Spinal cord (tissue), 10 donors: ENCODE measurements around the gene OLIG1. TPM values are rescaled to one million over a fixed set of nuclear protein-coding genes. Genes with fewer than 3 reads are reported as not detected.

Experiments used
- DNase-seq, 6 donors: peaks; one replicate each; pipeline versions ENCODE4 v3.0.0 to v3.0.0-alpha.2; 2013 to 2015; ENCODE audit warnings: low spot score in 6 of 6, low read depth in 4 of 6
- H3K27ac ChIP-seq: one replicate; pipeline ENCODE4 v1.5.1; 2013; ENCODE audit warnings: low read depth, low read length, control low read depth
- H3K27me3 ChIP-seq: one replicate; pipeline ENCODE4 v1.6.1; 2013; ENCODE audit warnings: low read length; ENCODE audit not compliant: control insufficient read depth, insufficient read depth
- H3K36me3 ChIP-seq: one replicate; pipeline ENCODE4 v1.6.1; 2013; ENCODE audit warnings: low read length; ENCODE audit not compliant: control insufficient read depth, insufficient read depth
- H3K4me1 ChIP-seq: one replicate; pipeline ENCODE4 v1.6.1; 2013; ENCODE audit warnings: low read length; ENCODE audit not compliant: control insufficient read depth, insufficient read depth
- H3K4me3 ChIP-seq: one replicate; pipeline ENCODE4 v1.5.1; 2013; ENCODE audit warnings: low read depth, low read length, control low read depth
- H3K9me3 ChIP-seq: one replicate; pipeline ENCODE4 v1.6.1; 2013; ENCODE audit warnings: low read length; ENCODE audit not compliant: control insufficient read depth, insufficient read depth
- WGBS: methylation state at CpG from one replicate; pipeline ENCODE4 v1.1.5; 2013; ENCODE audit warnings: missing lambda C conversion rate; ENCODE audit not compliant: insufficient coverage; 5-methylcytosine and 5-hydroxymethylcytosine counted together
- polyA plus RNA-seq, 2 donors: library from polyadenylated mRNA; unstranded; fragments of 120-200 nt; gene quantifications; one replicate each; pipeline ENCODE4 v1.2.1, GENCODE V29; 2013; ENCODE audit not compliant: insufficient read length in 2 of 2
- total RNA-seq, 2 donors: library from RNA; depleted of rRNA in 1 of 2; stranded (reverse); fragments of 120-200 nt in 1 of 2; fragments of >200 nt in 1 of 2; gene quantifications; one replicate each; pipeline versions ENCODE4 v1.2.3 to v1.2.4, GENCODE V29; 2013 to 2014
- donor health status: healthy.

OLIG1 gene
- total and polyA plus RNA-seq, 4 donors = 27.5 to 405 (median 176) TPM

DNA sequence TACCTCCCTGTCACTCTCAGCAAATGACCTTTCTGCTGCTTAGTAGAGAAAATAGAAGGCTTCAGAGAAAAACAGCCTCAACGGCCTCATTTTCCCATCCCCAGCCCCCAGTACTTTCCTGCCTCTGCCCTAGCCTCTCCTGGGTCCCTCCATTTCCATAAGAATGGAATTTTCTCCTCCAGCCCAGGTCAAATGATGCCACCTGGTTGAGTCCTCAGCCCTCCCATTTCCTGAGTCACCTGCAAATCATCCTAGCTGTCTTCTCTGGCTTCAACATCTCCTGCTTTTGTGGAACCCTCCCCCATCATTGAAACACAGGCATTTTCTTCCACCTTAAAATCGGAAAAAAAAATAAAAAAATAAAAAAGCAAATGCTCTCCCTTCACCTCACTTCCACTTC, 35.1 kb downstream of the OLIG1 start:
- DNase-seq = no peak
- 25% methylated on average over 2 of the region's 2 CpGs for WGBS
- H3K27me3 ChIP-seq = peaks cover 67% of the 10 kb centered on the region

DNA sequence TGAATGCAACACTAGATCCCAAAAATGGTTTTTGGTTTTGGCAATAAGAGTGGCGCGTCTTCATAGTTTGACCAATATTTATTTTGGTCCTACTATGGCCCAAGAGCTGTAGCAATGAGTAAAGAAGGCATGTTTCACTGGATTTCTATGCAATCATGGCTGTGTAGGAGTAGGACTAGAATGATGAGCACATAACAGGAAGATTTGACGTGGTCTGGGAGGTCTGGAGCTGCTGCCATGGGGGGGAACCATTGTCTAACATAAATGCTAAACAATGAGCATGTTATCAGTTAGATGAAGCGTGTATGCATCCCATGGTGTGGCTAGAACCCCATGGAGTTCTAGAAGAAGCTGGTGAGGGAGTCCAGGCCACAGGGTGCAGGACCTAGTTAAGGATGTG, 38.3 kb downstream of the OLIG1 start:
- Histone ChIP-seq H3K9me3 (no peaks in the 10 kb centered on the region), H3K27me3 (peaks cover 79% of the 10 kb centered on the region), H3K4me3 (no peak overlapping the region), H3K36me3 (no peaks in the 10 kb centered on the region), H3K4me1 (peaks cover 35% of the 10 kb centered on the region), H3K27ac (no peak overlapping the region)
- WGBS = 84% methylated on average over 4 of the region's 4 CpGs
- DNase-seq = no peak

More for the DNA sequence above, 35.1 kb downstream of the OLIG1 start:
- no peak overlapping the region for H3K27ac ChIP-seq
- H3K4me3 ChIP-seq = no peak overlapping the region
- H3K36me3 ChIP-seq = no peaks in the 10 kb centered on the region
- no peaks in the 10 kb centered on the region for H3K9me3 ChIP-seq
- peaks cover 25% of the 10 kb centered on the region for H3K4me1 ChIP-seq

DNA sequence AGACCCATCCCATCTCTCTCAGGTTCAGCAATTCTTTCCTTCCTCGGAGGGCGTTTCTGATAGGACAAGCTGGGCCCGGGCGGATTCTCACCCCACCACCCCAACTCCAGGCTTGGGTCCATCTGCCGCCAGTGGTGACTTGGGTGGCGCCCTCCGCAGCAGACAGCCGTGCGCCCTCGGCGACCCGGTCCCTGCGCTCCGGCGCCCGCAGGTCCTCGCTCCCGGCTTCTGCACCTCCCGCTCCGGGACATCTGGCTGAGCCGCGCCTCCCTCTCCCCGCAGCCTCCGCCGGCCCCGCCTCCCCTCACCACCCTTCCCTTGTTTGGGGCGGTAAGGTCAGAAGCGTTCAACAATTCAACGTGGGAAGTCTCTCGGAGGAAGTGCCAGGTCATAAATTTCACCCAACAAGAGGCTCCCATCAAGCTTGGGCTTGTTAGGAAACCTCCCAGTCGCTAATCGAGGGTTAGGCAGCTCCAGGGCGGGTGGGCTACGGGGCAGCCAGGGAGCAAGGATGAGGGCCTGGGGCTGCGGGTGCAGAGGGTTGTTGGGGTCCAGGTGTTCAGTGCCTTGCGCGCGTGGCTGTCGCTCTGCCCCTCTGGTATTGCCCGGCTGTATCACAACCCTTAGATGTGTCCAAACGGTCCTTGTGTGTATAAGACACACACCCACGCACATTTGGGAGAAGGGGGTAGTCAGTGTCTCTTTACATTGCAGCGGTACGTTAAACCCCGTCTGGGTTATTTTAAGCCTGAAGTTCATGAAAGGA, 39.8 kb downstream of the OLIG1 start:
- peak in 2 of 6 donors; percentile 38 to 62 for DNase-seq
- peaks cover 82% of the 10 kb centered on the region for H3K27me3 ChIP-seq
- H3K4me3 ChIP-seq = no peak overlapping the region
- no peaks in the 10 kb centered on the region for H3K36me3 ChIP-seq
- WGBS = 7% methylated on average over 42 of the region's 45 CpGs
- no peak overlapping the region for H3K27ac ChIP-seq
- peaks cover 45% of the 10 kb centered on the region for H3K4me1 ChIP-seq
- no peaks in the 10 kb centered on the region for H3K9me3 ChIP-seq

DNA sequence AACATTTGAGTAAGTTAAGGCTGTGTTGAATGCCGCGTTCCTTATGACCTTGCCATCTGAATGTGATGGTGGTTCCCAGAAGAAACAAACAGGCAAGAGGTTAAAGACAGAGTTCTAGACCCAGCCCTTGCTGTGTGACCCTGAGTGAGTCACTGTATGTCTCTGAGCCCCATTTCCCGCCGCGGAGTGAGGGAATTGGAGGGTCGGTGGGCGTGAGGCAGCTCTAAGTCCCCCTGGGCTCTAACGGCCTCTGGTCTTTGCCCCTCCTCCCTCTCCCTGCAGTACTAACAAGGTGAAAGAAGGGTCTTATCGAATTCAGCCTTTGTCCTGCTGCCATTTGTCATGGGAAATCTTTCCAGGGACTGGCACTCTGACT, 40.4 kb downstream of the OLIG1 start:
- DNase-seq = no peak
- Histone ChIP-seq H3K4me3 (no peak overlapping the region), H3K27ac (no peak overlapping the region), H3K36me3 (no peaks in the 10 kb centered on the region), H3K4me1 (peaks cover 50% of the 10 kb centered on the region), H3K9me3 (no peaks in the 10 kb centered on the region), H3K27me3 (peaks cover 77% of the 10 kb centered on the region)
- 46% methylated on average over 3 of the region's 9 CpGs for WGBS

DNA sequence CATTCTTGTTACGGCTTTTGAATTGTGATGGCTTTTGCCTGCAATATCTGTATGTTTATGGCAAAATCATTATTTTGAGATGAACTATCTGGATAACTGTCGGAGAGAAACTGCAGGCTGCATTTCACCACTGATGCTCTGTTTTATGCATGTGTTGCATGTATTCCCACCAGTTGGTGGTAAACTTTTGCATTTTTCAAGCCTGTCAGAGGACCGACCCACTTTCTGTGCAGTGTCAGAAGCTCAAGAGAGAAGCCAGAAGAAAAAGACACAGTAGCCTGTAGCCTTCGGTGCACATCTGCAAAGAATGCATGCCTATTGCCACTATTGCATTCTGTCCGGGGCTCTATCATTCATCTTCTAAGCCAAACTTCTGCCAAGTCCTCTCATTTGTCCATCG, 41.6 kb downstream of the OLIG1 start:
- no peaks in the 10 kb centered on the region for H3K9me3 ChIP-seq
- H3K4me3 ChIP-seq = no peak overlapping the region
- no peak overlapping the region for H3K27ac ChIP-seq
- peaks cover 80% of the 10 kb centered on the region for H3K27me3 ChIP-seq
- no peak for DNase-seq
- H3K36me3 ChIP-seq = no peaks in the 10 kb centered on the region
- WGBS = 43% methylated on average over 6 of the region's 6 CpGs
- H3K4me1 ChIP-seq = peaks cover 62% of the 10 kb centered on the region

DNA sequence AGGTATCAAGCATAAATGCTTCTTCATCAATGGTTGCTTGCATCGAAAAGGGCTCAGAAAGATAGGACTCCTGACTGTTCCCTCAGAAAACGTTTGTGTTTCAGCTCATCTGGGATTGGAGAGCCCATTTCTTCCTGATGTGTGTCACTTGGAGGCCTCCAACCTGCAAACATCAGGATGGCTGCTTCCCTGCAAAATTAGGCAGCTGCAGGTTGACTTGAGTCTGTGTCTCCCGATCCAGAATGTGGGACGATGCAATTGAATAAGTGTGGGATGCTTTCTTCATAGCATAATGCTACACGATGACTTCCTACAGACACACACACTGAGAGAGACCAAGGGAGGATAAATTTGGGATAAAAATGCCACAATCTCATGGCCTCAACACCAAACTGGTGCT, 42.2 kb downstream of the OLIG1 start:
- DNase-seq = no peak
- no peak overlapping the region for H3K27ac ChIP-seq

DNA sequence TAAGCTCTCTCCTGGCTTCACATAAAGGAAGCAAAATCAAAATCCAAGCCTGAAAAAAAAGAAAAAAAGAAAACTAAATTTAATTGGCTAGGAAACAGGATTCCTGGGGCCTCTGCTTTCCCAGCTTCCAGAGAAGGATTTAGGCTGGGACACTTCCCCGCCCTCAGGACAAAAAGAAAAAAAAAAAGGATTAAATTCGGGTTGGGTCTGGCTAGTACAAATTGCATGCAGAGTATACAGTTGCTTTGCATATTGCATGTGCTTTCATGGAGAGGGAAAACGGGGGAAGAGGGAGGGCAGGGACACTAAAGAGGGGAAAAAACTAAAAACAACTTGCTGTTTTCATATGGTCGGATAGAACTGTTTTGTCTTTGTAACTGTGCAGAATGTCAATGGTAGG, 42.7 kb downstream of the OLIG1 start:
- no peaks in the 10 kb centered on the region for H3K36me3 ChIP-seq
- peaks cover 71% of the 10 kb centered on the region for H3K4me1 ChIP-seq
- DNase-seq = no peak
- H3K27ac ChIP-seq = no peak overlapping the region
- peaks cover 82% of the 10 kb centered on the region for H3K27me3 ChIP-seq
- H3K4me3 ChIP-seq = no peak overlapping the region
- H3K9me3 ChIP-seq = no peaks in the 10 kb centered on the region
- WGBS = 15% methylated on average over 3 of the region's 4 CpGs

More for the DNA sequence above, 42.2 kb downstream of the OLIG1 start:
- no peak overlapping the region for H3K4me3 ChIP-seq
- H3K9me3 ChIP-seq = no peaks in the 10 kb centered on the region
- H3K36me3 ChIP-seq = no peaks in the 10 kb centered on the region
- WGBS = 32% methylated on average over 2 of the region's 5 CpGs
- H3K27me3 ChIP-seq = peaks cover 82% of the 10 kb centered on the region
- H3K4me1 ChIP-seq = peaks cover 67% of the 10 kb centered on the region

DNA sequence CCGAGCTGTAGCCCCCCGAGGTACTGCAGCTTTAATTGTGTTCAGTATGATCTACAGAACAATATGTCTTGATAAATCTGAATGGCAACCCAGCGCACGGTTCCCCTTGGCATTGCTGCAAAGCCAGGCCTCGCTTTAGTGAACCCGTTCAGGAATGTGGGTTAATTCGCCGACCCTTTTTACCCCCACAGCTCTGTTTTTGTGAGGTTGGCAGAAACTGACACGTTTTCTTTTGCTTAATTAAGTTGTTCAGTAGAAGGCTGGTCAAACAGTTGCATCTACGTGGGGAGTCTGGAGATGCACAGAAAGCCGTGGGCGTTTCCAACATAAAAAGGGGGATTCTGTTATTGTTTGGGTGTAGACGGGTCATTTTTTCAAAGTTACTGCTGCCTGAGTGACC, 43.2 kb downstream of the OLIG1 start:
- Histone ChIP-seq H3K4me1 (peaks cover 74% of the 10 kb centered on the region), H3K9me3 (no peaks in the 10 kb centered on the region), H3K36me3 (no peaks in the 10 kb centered on the region), H3K27me3 (peaks cover 81% of the 10 kb centered on the region), H3K27ac (no peak overlapping the region), H3K4me3 (no peak overlapping the region)
- 10% methylated on average over 12 of the region's 13 CpGs for WGBS
- peak in 2 of 6 donors; percentile 72 to 77 for DNase-seq

DNA sequence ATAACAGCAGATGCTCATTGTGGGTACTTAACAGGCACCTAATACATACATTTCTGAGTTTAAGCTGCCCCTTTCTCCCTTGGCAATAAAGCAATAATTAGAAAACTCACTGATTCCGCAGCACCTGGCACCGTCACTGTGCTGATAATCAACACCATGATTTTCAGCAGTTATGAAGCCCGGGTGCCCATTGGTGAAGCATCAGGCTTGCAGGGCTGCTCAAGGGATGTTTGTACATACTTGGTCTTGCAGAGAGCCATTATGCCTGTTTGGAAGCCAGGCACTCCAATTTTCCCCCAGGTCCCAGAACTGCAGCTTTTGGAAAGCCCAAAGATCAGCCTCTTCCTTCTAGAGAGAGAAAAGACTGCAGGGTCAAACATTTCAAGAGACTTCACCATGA, 44.3 kb downstream of the OLIG1 start:
- Histone ChIP-seq H3K27ac (no peak overlapping the region), H3K36me3 (no peaks in the 10 kb centered on the region), H3K4me3 (no peak overlapping the region), H3K4me1 (peaks cover 71% of the 10 kb centered on the region), H3K9me3 (no peaks in the 10 kb centered on the region), H3K27me3 (peaks cover 72% of the 10 kb centered on the region)
- 75% methylated on average over 2 of the region's 3 CpGs for WGBS
- no peak for DNase-seq
